Progenitor cell of endocrine pancreas (in vitro differentiated cells): ENCODE results near the gene DRP2. TPM values are rescaled to one million over a fixed set of nuclear protein-coding genes. Genes with fewer than 3 reads are reported as not detected.

Source experiments
- DNase-seq: peaks from one replicate; pipeline ENCODE4 v3.0.0; 2021; ENCODE audit warnings: low spot score; ENCODE audit not compliant: unreplicated experiment
- H3K27ac Mint-ChIP-seq: 2 replicates; pipeline ENCODE4 v1.8.0; 2021; ENCODE audit warnings: mild to moderate bottlenecking, moderate library complexity, mixed read lengths
- H3K27me3 Mint-ChIP-seq: 2 replicates; pipeline ENCODE4 v1.8.0; 2021; ENCODE audit warnings: mixed read lengths
- H3K36me3 Mint-ChIP-seq: 2 replicates; pipeline ENCODE4 v1.8.0; 2022; ENCODE audit warnings: mixed read lengths; ENCODE audit not compliant: insufficient read depth
- H3K4me1 Mint-ChIP-seq: 2 replicates; pipeline ENCODE4 v1.8.0; 2021; ENCODE audit warnings: low read depth, mixed read lengths
- H3K4me3 Mint-ChIP-seq: 2 replicates; pipeline ENCODE4 v1.8.0; 2021; ENCODE audit warnings: low read depth, mild to moderate bottlenecking, moderate library complexity, mixed read lengths
- H3K9me3 Mint-ChIP-seq: 2 replicates; pipeline ENCODE4 v1.8.0; 2021; ENCODE audit warnings: low read depth, mixed read lengths
- total RNA-seq: library from RNA; stranded (reverse); gene quantifications from 2 replicates; pipeline ENCODE4 v1.2.1, GENCODE V29; 2021
- TF ChIP-seq, protein P1 (sequence below): fragments of 200-600 bp; sonication (generic); IDR thresholded peaks from one replicate; pipeline ENCODE4 v1.5.0; 2021; ENCODE audit warnings: antibody characterized with exemption, mild to moderate bottlenecking; ENCODE audit not compliant: unreplicated experiment

Gene DRP2
- total RNA-seq, 1 donor from 2014 or later, result 0.29 TPM

DNA sequence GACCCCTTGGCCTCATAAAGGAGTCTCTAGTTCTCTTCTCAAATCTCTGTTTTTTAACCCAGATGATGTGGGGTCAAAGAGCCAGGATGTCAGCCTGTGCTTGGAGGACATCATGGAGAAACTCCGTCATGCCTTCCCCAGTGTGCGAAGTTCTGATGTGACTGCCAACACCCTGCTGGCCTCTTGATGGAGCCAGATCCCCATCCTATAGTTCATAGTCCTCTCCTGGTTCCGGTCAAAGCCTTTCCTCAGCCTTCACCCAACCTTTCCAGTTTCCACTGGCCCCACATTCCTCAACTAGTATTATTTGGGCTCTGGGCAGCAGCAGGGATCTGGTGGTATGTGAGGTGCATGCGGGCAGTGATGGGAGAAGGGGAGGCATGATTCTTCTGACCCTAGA, 40.8 kb downstream of the DRP2 start:
- H3K27ac Mint-ChIP-seq, result no peak overlapping the region
- no peak overlapping the region for H3K4me3 Mint-ChIP-seq
- H3K4me1 Mint-ChIP-seq, result no peaks in the 10 kb centered on the region
- H3K9me3 Mint-ChIP-seq, result peaks cover 3% of the 10 kb centered on the region
- no peaks in the 10 kb centered on the region for H3K36me3 Mint-ChIP-seq
- DNase-seq, result no peak
- TF ChIP-seq, protein P1, sequence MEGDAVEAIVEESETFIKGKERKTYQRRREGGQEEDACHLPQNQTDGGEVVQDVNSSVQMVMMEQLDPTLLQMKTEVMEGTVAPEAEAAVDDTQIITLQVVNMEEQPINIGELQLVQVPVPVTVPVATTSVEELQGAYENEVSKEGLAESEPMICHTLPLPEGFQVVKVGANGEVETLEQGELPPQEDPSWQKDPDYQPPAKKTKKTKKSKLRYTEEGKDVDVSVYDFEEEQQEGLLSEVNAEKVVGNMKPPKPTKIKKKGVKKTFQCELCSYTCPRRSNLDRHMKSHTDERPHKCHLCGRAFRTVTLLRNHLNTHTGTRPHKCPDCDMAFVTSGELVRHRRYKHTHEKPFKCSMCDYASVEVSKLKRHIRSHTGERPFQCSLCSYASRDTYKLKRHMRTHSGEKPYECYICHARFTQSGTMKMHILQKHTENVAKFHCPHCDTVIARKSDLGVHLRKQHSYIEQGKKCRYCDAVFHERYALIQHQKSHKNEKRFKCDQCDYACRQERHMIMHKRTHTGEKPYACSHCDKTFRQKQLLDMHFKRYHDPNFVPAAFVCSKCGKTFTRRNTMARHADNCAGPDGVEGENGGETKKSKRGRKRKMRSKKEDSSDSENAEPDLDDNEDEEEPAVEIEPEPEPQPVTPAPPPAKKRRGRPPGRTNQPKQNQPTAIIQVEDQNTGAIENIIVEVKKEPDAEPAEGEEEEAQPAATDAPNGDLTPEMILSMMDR, result peak; percentile 35
- no peaks in the 10 kb centered on the region for H3K27me3 Mint-ChIP-seq

DNA sequence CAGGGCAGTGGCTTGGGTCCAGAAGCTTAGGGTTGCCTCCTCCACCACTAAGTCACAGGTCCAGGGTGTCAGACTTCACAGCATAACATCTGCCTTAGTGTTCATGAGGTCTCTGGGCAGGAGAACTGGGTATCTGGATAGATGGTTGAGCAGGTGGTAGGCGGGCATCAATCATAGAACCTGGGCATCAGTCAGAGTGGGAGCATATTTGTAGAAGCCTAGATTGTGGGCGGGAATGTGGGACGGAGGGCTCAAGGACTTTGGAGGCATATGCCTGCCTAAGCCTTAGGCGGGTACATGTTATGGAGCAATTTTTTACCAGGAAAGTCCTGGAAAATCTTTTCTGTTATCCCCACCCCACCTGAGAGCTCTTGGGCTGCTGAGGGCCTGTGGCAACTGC, 43.0 kb downstream of the DRP2 start:
- Mint-ChIP-seq H3K9me3 (peaks cover 3% of the 10 kb centered on the region), H3K27ac (no peak overlapping the region)

DNA sequence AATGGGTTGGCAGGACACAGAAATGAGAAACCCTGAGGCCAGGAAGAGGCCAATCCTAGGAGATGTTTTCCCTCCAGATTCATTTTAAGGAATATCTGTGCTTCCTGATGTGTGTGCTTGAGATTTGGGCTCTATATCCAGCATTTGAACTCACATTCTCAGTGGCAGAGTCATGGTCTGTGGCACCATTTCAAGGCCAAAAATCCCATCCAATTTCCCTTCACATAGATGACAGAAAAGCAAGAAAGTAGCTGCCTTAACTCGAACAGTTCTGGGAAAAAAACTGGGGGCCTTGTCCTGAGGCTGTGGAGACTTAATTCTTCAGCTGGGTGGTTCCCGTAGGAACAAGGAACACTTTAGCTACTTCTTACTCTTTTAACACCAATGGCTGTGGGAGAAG, 44.2 kb downstream of the DRP2 start:
- H3K4me1 Mint-ChIP-seq, result no peaks in the 10 kb centered on the region
- H3K36me3 Mint-ChIP-seq, result no peaks in the 10 kb centered on the region

More for the DNA sequence above, 43.0 kb downstream of the DRP2 start:
- TF ChIP-seq, protein P1, result no peak
- no peak overlapping the region for H3K4me3 Mint-ChIP-seq
- no peaks in the 10 kb centered on the region for H3K4me1 Mint-ChIP-seq
- H3K36me3 Mint-ChIP-seq, result no peaks in the 10 kb centered on the region
- DNase-seq, result no peak
- no peaks in the 10 kb centered on the region for H3K27me3 Mint-ChIP-seq

DNA sequence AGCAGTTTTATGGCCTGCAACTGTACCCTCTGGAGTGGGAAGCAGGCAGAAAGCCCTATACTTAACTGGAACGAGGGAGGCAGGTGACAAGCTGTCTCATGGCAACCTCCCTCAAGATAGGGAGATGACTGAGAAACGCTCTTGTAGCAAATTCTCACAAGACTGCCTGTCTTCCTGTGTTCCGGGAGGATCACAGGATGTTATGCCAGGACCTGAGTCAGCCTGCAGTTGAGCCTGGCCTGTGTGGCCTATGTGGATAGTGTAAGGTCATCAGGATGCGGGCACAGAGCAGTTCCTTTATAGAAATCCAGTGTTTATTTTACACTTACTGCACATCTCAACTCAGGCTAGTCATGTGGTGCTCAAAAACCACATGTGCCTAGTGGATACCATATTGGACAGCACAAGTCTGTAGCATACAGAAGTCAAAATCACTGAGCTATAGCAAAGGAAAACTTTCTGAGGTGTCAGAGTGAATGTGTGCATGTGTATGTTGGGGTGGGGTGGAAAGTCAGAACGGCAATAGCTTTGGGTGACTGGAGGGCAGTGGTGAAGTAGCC, 46.4 kb downstream of the DRP2 start:
- DNase-seq, result no peak
- Mint-ChIP-seq H3K27ac (no peak overlapping the region), H3K27me3 (no peaks in the 10 kb centered on the region), H3K4me1 (no peaks in the 10 kb centered on the region), H3K4me3 (no peak overlapping the region), H3K36me3 (no peaks in the 10 kb centered on the region), H3K9me3 (peaks cover 17% of the 10 kb centered on the region)
- TF ChIP-seq, protein P1, result no peak

More for the DNA sequence above, 44.2 kb downstream of the DRP2 start:
- Mint-ChIP-seq H3K4me3 (no peak overlapping the region), H3K27me3 (no peaks in the 10 kb centered on the region), H3K9me3 (peaks cover 3% of the 10 kb centered on the region), H3K27ac (no peak overlapping the region)
- TF ChIP-seq, protein P1, result no peak
- no peak for DNase-seq

DNA sequence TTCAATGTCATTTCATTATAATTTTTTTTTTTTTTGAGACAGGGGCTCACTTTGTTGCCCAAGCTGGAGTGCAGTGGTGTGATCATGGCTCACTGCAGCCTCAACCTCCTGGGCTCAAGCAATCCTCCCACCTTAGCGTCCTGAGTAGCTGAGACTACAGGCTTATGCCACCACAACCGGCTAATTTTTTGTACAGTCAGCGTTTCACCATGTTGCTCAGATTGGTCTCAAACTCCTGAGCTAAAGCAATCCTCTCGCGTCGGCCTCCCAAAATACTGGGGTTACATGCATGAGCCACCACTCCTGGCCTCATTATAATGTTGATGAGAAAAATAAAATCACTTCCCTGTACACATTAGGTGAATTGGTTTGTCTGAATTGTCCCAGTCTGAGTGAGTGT, 54.6 kb downstream of the DRP2 start:
- DNase-seq, result no peak
- H3K27ac Mint-ChIP-seq, result no peak overlapping the region
- H3K4me3 Mint-ChIP-seq, result no peak overlapping the region
- H3K36me3 Mint-ChIP-seq, result peaks cover 2% of the 10 kb centered on the region
- peaks cover 22% of the 10 kb centered on the region for H3K9me3 Mint-ChIP-seq
- no peaks in the 10 kb centered on the region for H3K4me1 Mint-ChIP-seq
- TF ChIP-seq, protein P1, result no peak
- H3K27me3 Mint-ChIP-seq, result no peaks in the 10 kb centered on the region
